ENCODE data around the gene TNFSF15. TPM values are rescaled to one million over a fixed set of nuclear protein-coding genes. Genes with fewer than 3 reads are reported as not detected.

Gene TNFSF15
- total RNA-seq, 1 experiment from 2014 or later: 0.03 TPM

DNA sequence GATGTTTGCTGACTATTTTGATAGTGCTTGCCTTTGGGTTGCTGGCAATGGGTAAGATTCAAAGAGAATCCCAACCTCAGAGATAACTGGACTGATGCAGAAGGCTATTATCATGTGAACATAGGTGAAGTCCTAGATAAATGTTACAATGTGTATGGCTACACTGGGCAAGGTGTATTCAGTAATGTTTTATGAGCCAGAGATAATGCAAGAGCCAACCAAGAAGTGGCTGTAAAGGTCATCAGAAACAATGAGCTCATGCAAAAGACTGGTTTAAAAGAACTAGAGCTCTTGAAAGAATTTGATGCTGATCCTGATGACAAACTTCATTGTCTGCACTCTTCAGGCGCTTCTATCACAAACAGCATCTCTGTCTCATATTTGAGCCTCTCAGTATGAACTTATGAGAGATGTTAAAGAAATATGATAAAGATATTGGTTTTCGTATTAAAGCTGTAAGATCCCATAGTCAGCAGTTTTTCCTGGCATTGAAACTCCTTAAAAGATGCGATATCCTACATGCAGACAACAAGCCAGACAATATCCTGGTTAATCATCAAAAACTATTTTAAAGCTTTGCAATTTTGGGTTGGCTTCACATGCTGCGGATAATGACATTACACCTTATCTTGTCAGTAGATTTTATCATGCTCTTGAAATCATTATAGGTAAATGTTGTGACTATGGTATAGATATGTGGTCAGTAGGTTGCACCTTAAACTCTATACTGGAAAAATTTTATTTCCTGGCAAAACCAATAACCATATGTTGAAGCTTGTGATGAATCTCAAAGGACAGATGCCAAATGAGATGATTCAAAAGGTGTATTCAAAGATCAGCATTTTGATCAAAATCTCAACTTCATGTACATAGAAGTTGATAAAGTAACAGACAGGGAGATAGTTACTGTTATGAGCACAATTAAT is 41.9 kb upstream of the TNFSF15 start:
- in situ Hi-C loops (cut with HindIII; ENCODE audit: low pct_unique_long_range_greater_than_20kb, low sequenced_read_pairs) (no loop called here), intact Hi-C loops (cut with micrococcal nuclease; ENCODE audit: unreplicated experiment) (no loop called here)
- Histone ChIP-seq H3K36me3 (ENCODE audit: control insufficient read depth, insufficient read depth, low read length) (no peaks in the 10 kb centered on the region), H3K9me3 (ENCODE audit: control insufficient read depth, insufficient read depth, low read depth, low read length) (no peaks in the 10 kb centered on the region), H3K4me1 (ENCODE audit: control insufficient read depth, insufficient read depth, low read length) (no peaks in the 10 kb centered on the region), H3K4me3 (ENCODE audit: low read depth in 2 of 2, low read length in 2 of 2) (no peak overlapping the region), H3K27ac (ENCODE audit: low read length) (no peak overlapping the region), H3K27me3 (ENCODE audit: control insufficient read depth, insufficient read depth, low read length) (no peaks in the 10 kb centered on the region)
- ChIA-PET POLR2A (no interaction called here), CTCF (no interaction called here)
- ATAC-seq: no peak
- TF ChIP-seq SIN3A (IDR thresholded peaks at IDR 0.05; ENCODE audit: borderline replicate concordance, insufficient read depth, low read depth, low read length): no peak
- TF ChIP-seq POLR2AphosphoS5 (IDR thresholded peaks at IDR 0.05; ENCODE audit: low read depth, low read length): no peak
- TF ChIP-seq, protein P1, sequence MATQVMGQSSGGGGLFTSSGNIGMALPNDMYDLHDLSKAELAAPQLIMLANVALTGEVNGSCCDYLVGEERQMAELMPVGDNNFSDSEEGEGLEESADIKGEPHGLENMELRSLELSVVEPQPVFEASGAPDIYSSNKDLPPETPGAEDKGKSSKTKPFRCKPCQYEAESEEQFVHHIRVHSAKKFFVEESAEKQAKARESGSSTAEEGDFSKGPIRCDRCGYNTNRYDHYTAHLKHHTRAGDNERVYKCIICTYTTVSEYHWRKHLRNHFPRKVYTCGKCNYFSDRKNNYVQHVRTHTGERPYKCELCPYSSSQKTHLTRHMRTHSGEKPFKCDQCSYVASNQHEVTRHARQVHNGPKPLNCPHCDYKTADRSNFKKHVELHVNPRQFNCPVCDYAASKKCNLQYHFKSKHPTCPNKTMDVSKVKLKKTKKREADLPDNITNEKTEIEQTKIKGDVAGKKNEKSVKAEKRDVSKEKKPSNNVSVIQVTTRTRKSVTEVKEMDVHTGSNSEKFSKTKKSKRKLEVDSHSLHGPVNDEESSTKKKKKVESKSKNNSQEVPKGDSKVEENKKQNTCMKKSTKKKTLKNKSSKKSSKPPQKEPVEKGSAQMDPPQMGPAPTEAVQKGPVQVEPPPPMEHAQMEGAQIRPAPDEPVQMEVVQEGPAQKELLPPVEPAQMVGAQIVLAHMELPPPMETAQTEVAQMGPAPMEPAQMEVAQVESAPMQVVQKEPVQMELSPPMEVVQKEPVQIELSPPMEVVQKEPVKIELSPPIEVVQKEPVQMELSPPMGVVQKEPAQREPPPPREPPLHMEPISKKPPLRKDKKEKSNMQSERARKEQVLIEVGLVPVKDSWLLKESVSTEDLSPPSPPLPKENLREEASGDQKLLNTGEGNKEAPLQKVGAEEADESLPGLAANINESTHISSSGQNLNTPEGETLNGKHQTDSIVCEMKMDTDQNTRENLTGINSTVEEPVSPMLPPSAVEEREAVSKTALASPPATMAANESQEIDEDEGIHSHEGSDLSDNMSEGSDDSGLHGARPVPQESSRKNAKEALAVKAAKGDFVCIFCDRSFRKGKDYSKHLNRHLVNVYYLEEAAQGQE (IDR thresholded peaks at IDR 0.05; ENCODE audit: insufficient read depth in 1 of 2, low read depth in 2 of 2, low read length in 1 of 2): no peak
- no peak for TF ChIP-seq TCF7L2 (IDR thresholded peaks at IDR 0.05; ENCODE audit: low read depth, low read length)
- TF ChIP-seq, protein P2, sequence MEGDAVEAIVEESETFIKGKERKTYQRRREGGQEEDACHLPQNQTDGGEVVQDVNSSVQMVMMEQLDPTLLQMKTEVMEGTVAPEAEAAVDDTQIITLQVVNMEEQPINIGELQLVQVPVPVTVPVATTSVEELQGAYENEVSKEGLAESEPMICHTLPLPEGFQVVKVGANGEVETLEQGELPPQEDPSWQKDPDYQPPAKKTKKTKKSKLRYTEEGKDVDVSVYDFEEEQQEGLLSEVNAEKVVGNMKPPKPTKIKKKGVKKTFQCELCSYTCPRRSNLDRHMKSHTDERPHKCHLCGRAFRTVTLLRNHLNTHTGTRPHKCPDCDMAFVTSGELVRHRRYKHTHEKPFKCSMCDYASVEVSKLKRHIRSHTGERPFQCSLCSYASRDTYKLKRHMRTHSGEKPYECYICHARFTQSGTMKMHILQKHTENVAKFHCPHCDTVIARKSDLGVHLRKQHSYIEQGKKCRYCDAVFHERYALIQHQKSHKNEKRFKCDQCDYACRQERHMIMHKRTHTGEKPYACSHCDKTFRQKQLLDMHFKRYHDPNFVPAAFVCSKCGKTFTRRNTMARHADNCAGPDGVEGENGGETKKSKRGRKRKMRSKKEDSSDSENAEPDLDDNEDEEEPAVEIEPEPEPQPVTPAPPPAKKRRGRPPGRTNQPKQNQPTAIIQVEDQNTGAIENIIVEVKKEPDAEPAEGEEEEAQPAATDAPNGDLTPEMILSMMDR (IDR thresholded peaks at IDR 0.05): no peak
- no peak for DNase-seq (ENCODE audit: low read depth, low spot score)
- BruUV-seq (replicated peaks): no TSS peak

DNA sequence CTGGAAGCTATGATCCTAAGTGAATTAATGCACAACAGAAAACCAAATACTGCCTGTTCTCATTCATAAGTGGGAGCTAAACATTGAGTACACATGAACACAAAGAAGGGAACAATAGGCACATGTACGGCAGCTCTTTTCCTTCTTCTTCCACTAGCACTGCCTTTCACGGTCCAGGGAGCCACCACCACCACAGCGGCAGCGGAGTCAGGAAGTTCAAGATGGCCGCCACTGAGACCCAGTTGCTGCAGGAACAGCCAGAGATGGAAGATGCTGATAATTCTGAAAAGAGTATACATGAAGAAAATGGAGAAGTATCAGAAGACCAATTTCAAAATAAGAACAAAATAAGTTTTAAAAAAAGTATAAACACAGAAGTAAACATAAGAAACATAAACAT is 39.5 kb upstream of the TNFSF15 start:
- TF ChIP-seq POLR2AphosphoS5 (IDR thresholded peaks at IDR 0.05; ENCODE audit: low read depth, low read length): no peak
- TF ChIP-seq, protein P1 (IDR thresholded peaks at IDR 0.05; ENCODE audit: insufficient read depth in 1 of 2, low read depth in 2 of 2, low read length in 1 of 2): no peak
- TF ChIP-seq, protein P2 (IDR thresholded peaks at IDR 0.05): no peak
- BruUV-seq (replicated peaks): no TSS peak
- intact Hi-C loops (cut with micrococcal nuclease; ENCODE audit: unreplicated experiment) (no loop called here), in situ Hi-C loops (cut with HindIII; ENCODE audit: low pct_unique_long_range_greater_than_20kb, low sequenced_read_pairs) (no loop called here)
- Histone ChIP-seq H3K27ac (ENCODE audit: low read length) (no peak overlapping the region), H3K27me3 (ENCODE audit: control insufficient read depth, insufficient read depth, low read length) (no peaks in the 10 kb centered on the region), H3K4me1 (ENCODE audit: control insufficient read depth, insufficient read depth, low read length) (no peaks in the 10 kb centered on the region), H3K36me3 (ENCODE audit: control insufficient read depth, insufficient read depth, low read length) (no peaks in the 10 kb centered on the region), H3K9me3 (ENCODE audit: control insufficient read depth, insufficient read depth, low read depth, low read length) (no peaks in the 10 kb centered on the region), H3K4me3 (ENCODE audit: low read depth in 2 of 2, low read length in 2 of 2) (no peak overlapping the region)
- POLR2A ChIA-PET: no interaction called here
- DNase-seq (ENCODE audit: low read depth, low spot score) (no peak), ATAC-seq (no peak)
- CTCF ChIA-PET: no interaction called here

All from Panc1 (cell line).